H1 (cell line): ENCODE data around the gene ACTL7A. TPM values are rescaled to one million over a fixed set of nuclear protein-coding genes. Genes with fewer than 3 reads are reported as not detected.

Experiments used
- CTCF ChIA-PET: fragments of 300-600 bp; sonication (Branson Sonifier 250); formaldehyde crosslinking; loops from one replicate; lab custom pipeline; 2021; ENCODE audit not compliant: partially characterized antibody; lab: Charles Lee
- POLR2A ChIA-PET: fragments of 300-600 bp; sonication (Branson Sonifier 250); formaldehyde crosslinking; loops from one replicate; lab custom pipeline; 2021; ENCODE audit warnings: inconsistent platforms; ENCODE audit not compliant: partially characterized antibody; lab: Charles Lee
- DNase-seq, 2 experiments: peaks; one replicate each; pipeline versions ENCODE4 v3.0.0 to v3.0.0-alpha.2; 2010 to 2022; ENCODE audit warnings: low spot score in 2 of 2, low read depth in 1 of 2, mixed read lengths in 1 of 2
- FAIRE-seq: peaks from 2 replicates; lab custom pipeline; 2011; peaks lifted over from hg19 to GRCh38; lab: Jason Lieb, UNC
- H2AFZ ChIP-seq: 2 replicates; pipeline ENCODE4 v1.8.1; 2012; ENCODE audit warnings: low read length, inconsistent platforms
- H2AK5ac ChIP-seq: 2 replicates; pipeline ENCODE4 v1.6.1; 2013; ENCODE audit warnings: low read depth, low read length
- H2BK120ac ChIP-seq: replicated peaks from 2 replicates; pipeline ENCODE3; 2013; ENCODE audit warnings: low read depth, low read length, inconsistent platforms
- H2BK12ac ChIP-seq: 2 replicates; pipeline ENCODE4 v1.6.1; 2013; ENCODE audit warnings: low read depth, low read length
- H2BK15ac ChIP-seq: 2 replicates; pipeline ENCODE4 v1.6.1; 2013; ENCODE audit warnings: low read length
- H2BK20ac ChIP-seq: 2 replicates; pipeline ENCODE4 v1.6.1; 2013; ENCODE audit warnings: low read length
- H2BK5ac ChIP-seq: 2 replicates; pipeline ENCODE4 v1.6.1; 2013; ENCODE audit warnings: low read depth, low read length
- H3K14ac ChIP-seq: 2 replicates; pipeline ENCODE4 v1.6.1; 2013; ENCODE audit warnings: inconsistent platforms; ENCODE audit not compliant: insufficient read length
- H3K18ac ChIP-seq: 2 replicates; pipeline ENCODE4 v1.6.1; 2013; ENCODE audit warnings: low read length; ENCODE audit errors: extremely low read depth
- H3K23ac ChIP-seq: 2 replicates; pipeline ENCODE4 v1.6.1; 2013; ENCODE audit warnings: inconsistent platforms; ENCODE audit not compliant: insufficient read length
- H3K23me2 ChIP-seq: 2 replicates; pipeline ENCODE4 v1.6.1; 2013; ENCODE audit warnings: low read depth, low read length
- H3K27ac ChIP-seq: 2 replicates; pipeline ENCODE4 v1.6.1; 2011; ENCODE audit warnings: low read depth, low read length, inconsistent platforms
- H3K27me3 ChIP-seq, 4 experiments: replicated peaks in 1 of 4; 1 replicate in 1 of 4; 2 replicates in 3 of 4; pipeline versions ENCODE4 v1.6.1 to v1.8.1; 2011 to 2013; ENCODE audit warnings: low read length in 3 of 4, mild to moderate bottlenecking in 3 of 4, inconsistent platforms in 2 of 4, mixed read lengths in 2 of 4, moderate library complexity in 1 of 4; ENCODE audit not compliant: control insufficient read depth in 3 of 4, insufficient read depth in 3 of 4; ENCODE audit errors: extremely low read depth in 1 of 4
- H3K36me3 ChIP-seq, 4 experiments: 2 replicates each; pipeline versions ENCODE4 v1.6.1 to v1.8.1; 2011 to 2013; ENCODE audit warnings: mild to moderate bottlenecking in 4 of 4, low read length in 3 of 4, moderate library complexity in 2 of 4, control low read depth in 1 of 4, inconsistent platforms in 1 of 4; ENCODE audit not compliant: insufficient read depth in 4 of 4, control insufficient read depth in 2 of 4
- H3K4ac ChIP-seq: replicated peaks from 2 replicates; pipeline ENCODE3; 2013; ENCODE audit warnings: low read length, low read depth, mixed read lengths, inconsistent platforms; ENCODE audit not compliant: insufficient read length
- H3K4me1 ChIP-seq, 4 experiments: replicated peaks in 1 of 4; 1 replicate in 1 of 4; 2 replicates in 3 of 4; pipeline versions ENCODE4 v1.6.1 to v1.8.1; 2011 to 2013; ENCODE audit warnings: low read length in 3 of 4, inconsistent platforms in 2 of 4, mixed read lengths in 1 of 4; ENCODE audit not compliant: insufficient read depth in 4 of 4, control insufficient read depth in 3 of 4
- H3K4me2 ChIP-seq, 2 experiments: 2 replicates each; pipeline versions ENCODE4 v1.6.1 to v1.8.1; 2011 to 2013; ENCODE audit warnings: low read depth in 2 of 2, low read length in 2 of 2, control low read depth in 1 of 2, inconsistent platforms in 1 of 2, mild to moderate bottlenecking in 1 of 2; ENCODE audit not compliant: insufficient read depth in 1 of 2
- H3K4me3 ChIP-seq, 4 experiments: fragments of 200-600, 300-600 bp in 1 of 4; sonication (generic), shearing (Covaris generic), sonication (Bioruptor Twin) in 1 of 4; 2 replicates each; pipeline versions ENCODE4 v1.5.1 to v1.8.1; 2011 to 2016; ENCODE audit warnings: low read length in 4 of 4, low read depth in 3 of 4, control low read depth in 2 of 4, inconsistent platforms in 2 of 4, mild to moderate bottlenecking in 2 of 4, mixed read lengths in 1 of 4, moderate library complexity in 1 of 4; ENCODE audit not compliant: insufficient read depth in 2 of 4; ENCODE audit errors: extremely low read depth in 1 of 4
- H3K56ac ChIP-seq: replicated peaks from 2 replicates; pipeline ENCODE3; 2013; ENCODE audit warnings: low read depth, mild to moderate bottlenecking, mixed read lengths, low read length, inconsistent platforms; ENCODE audit not compliant: insufficient read length
- H3K79me1 ChIP-seq: 2 replicates; pipeline ENCODE4 v1.6.1; 2013; ENCODE audit warnings: low read depth, low read length, control low read depth
- H3K79me2 ChIP-seq, 2 experiments: 2 replicates each; pipeline versions ENCODE4 v1.6.1 to v1.8.1; 2012 to 2013; ENCODE audit warnings: low read length in 2 of 2, mild to moderate bottlenecking in 2 of 2, inconsistent platforms in 1 of 2; ENCODE audit not compliant: insufficient read depth in 2 of 2, control insufficient read depth in 1 of 2
- H3K9ac ChIP-seq, 4 experiments: replicated peaks in 1 of 4; 1 replicate in 1 of 4; 2 replicates in 3 of 4; pipeline versions ENCODE4 v1.6.1 to v1.8.1; 2011 to 2013; ENCODE audit warnings: low read depth in 3 of 4, low read length in 3 of 4, control low read depth in 2 of 4, mild to moderate bottlenecking in 2 of 4, moderate library complexity in 2 of 4, inconsistent platforms in 1 of 4; ENCODE audit errors: extremely low read depth in 1 of 4
- H3K9me3 ChIP-seq, 2 experiments: 2 replicates each; pipeline versions ENCODE4 v1.6.1 to v1.8.1; 2012 to 2013; ENCODE audit warnings: mild to moderate bottlenecking in 2 of 2, moderate library complexity in 2 of 2, control low read depth in 1 of 2, inconsistent platforms in 1 of 2, low read depth in 1 of 2, low read length in 1 of 2, mixed read lengths in 1 of 2; ENCODE audit not compliant: insufficient read depth in 2 of 2
- H4K20me1 ChIP-seq, 2 experiments: replicated peaks in 1 of 2; 2 replicates each; pipeline versions ENCODE3 to v1.8.1; 2011 to 2013; ENCODE audit warnings: inconsistent platforms in 2 of 2, low read length in 2 of 2, mild to moderate bottlenecking in 1 of 2; ENCODE audit not compliant: insufficient read depth in 2 of 2, control insufficient read depth in 1 of 2
- H4K5ac ChIP-seq: 2 replicates; pipeline ENCODE4 v1.6.1; 2013; ENCODE audit warnings: low read length, low read depth, mixed read lengths, inconsistent platforms; ENCODE audit not compliant: insufficient read length
- H4K8ac ChIP-seq: 2 replicates; pipeline ENCODE4 v1.8.0; 2013; ENCODE audit warnings: mild to moderate bottlenecking, moderate library complexity, low read length, inconsistent platforms; ENCODE audit not compliant: insufficient read depth; ENCODE audit errors: extremely low read depth
- H4K91ac ChIP-seq: replicated peaks from 2 replicates; pipeline ENCODE3; 2013; ENCODE audit warnings: low read length, mixed read lengths, inconsistent platforms; ENCODE audit not compliant: insufficient read length
- ATF2 ChIP-seq: IDR thresholded peaks from 2 replicates; pipeline ENCODE4 v1.6.1; 2012; ENCODE audit warnings: low read length, inconsistent platforms
- CHD2 ChIP-seq: IDR thresholded peaks from 2 replicates; pipeline ENCODE4 v1.6.1; 2012; ENCODE audit warnings: low read length, improper control_type of control experiment
- RNF2 ChIP-seq: fragments of 200-900, 300-1000 bp; sonication (generic); IDR thresholded peaks from 2 replicates; pipeline ENCODE4 v1.7.1; 2016; ENCODE audit warnings: borderline replicate concordance, low read depth, mild to moderate bottlenecking, antibody characterized with exemption, low read length; ENCODE audit not compliant: poor library complexity, severe bottlenecking; ENCODE audit errors: missing control alignments
- WGBS, 2 experiments: shearing (Covaris generic) in 1 of 2; methylation state at CpG; one replicate each; pipeline versions ENCODE4 v1.1.6 to v1.1.7; 2013 to 2015; ENCODE audit warnings: low lambda C conversion rate in 2 of 2, mixed read lengths in 2 of 2, inconsistent platforms in 1 of 2, low coverage in 1 of 2, missing lambda C conversion rate in 1 of 2; ENCODE audit not compliant: insufficient replicate concordance in 2 of 2, insufficient coverage in 1 of 2, insufficient read length in 1 of 2; ENCODE audit errors: extremely low coverage in 1 of 2, missing lambda C conversion rate in 1 of 2; 5-methylcytosine and 5-hydroxymethylcytosine counted together
- polyA plus RNA-seq, 7 experiments: library from polyadenylated mRNA; depleted of rRNA in 3 of 7; stranded (reverse) in 5 of 7; unstranded in 2 of 7; fragments of >200 nt in 5 of 7; fragments of 200-250 nt in 2 of 7; gene quantifications; 1 replicate in 5 of 7; 2 replicates in 1 of 7; 4 replicates in 1 of 7; pipeline versions ENCODE4 v1.2.1 to v1.2.3, GENCODE V29; 2011 to 2013; ENCODE audit warnings: missing spikeins in 2 of 7, mixed read lengths in 2 of 7
- total RNA-seq: library from RNA; stranded (reverse); fragmentation: NEBNext Ultra II Directional; extraction: Animal tissue kit (Norgen Biotek cat#: 25700); gene quantifications from 2 replicates; pipeline ENCODE4 v1.2.1, GENCODE V29; 2021

Gene ACTL7A
- total and polyA plus RNA-seq, 2 of the 8 experiments (the other 6 are each of a cell fraction or from before 2014, with no cell fraction given) = not detected

DNA sequence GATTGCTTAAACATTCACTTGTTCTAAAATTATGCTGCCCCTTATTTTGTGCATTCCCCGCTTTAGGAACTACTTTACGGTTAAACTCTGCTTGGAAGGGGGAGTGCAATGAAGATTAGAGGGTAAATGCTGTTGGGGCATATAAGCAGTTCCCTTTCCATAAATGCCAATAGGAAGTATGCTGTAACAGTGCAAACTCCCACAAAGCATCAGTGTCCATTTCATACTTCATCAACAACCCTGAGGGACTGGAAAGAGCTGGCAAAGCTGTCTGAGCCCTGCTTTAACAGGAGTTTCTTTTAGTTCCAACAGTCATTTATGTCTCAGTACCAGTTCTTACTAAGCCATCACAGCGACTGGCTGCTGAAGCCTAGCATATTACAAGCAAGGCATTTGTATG, 1.8 kb downstream of the ACTL7A start:
- H3K79me2 ChIP-seq = no peaks in the 10 kb centered on the region
- FAIRE-seq = no peak
- no peak overlapping the region for H3K23ac ChIP-seq
- H2BK5ac ChIP-seq = no peak overlapping the region
- no peak overlapping the region for H2AK5ac ChIP-seq
- no peak overlapping the region for H3K14ac ChIP-seq
- H3K79me1 ChIP-seq = no peaks in the 10 kb centered on the region
- no peak overlapping the region for H2BK20ac ChIP-seq
- no peak overlapping the region for H3K4me3 ChIP-seq
- no peak overlapping the region for H4K91ac ChIP-seq
- no peaks in the 10 kb centered on the region for H3K23me2 ChIP-seq
- ChIA-PET CTCF (interaction anchor here (0.7 to 1.2 kb wide), 9 partner anchors 9 to 87 kb away, joined by 3 to 6 read pairs (median 3); no protein-coding TSS in a partner anchor), POLR2A (interaction anchor here (0.6 to 1.3 kb wide), 2 partner anchors 8 to 182 kb away, joined by 4 read pairs; no protein-coding TSS in a partner anchor)
- H3K4me2 ChIP-seq = no peak overlapping the region
- H3K4ac ChIP-seq = no peak overlapping the region
- H3K36me3 ChIP-seq = peaks cover 0 to 6% (median 3%) of the 10 kb centered on the region in 4 experiments; a peak in 1 of 8 replicates
- no peak overlapping the region for H2BK12ac ChIP-seq
- WGBS, 2 experiments = 90% methylated on average over 3 of the region's 3 CpGs; no CpG with 5 or more reads in 1 of the 2 experiments
- no peak overlapping the region for H3K9ac ChIP-seq
- H3K18ac ChIP-seq = no peak overlapping the region
- no peaks in the 10 kb centered on the region for H3K4me1 ChIP-seq
- no peak for DNase-seq
- H2AFZ ChIP-seq = no peak overlapping the region
- H2BK15ac ChIP-seq = no peak overlapping the region
- H3K9me3 ChIP-seq = 0 out of 4 replicates have a peak, but pooled peaks cover 0 to 3% of the 10 kb centered on the region in 2 experiments
- H4K20me1 ChIP-seq = no peaks in the 10 kb centered on the region
- TF ChIP-seq ATF2 (no peak), CHD2 (no peak), RNF2 (no peak)
- no peak overlapping the region for H4K8ac ChIP-seq
- H3K27me3 ChIP-seq = no peaks in the 10 kb centered on the region
- no peak overlapping the region for H3K27ac ChIP-seq
- no peak overlapping the region for H3K56ac ChIP-seq
- H4K5ac ChIP-seq = no peak overlapping the region
- no peak overlapping the region for H2BK120ac ChIP-seq
